GM21526 (cell line): ENCODE results near the gene CEP97.
"Not testable (repeated sequence)": the region's sequence is repeated elsewhere in the genome, so short reads cannot be mapped to it uniquely, and the experiment has no call there.

ENCODE experiments used
- ATAC-seq: cut with Tn5 transposase; IDR thresholded peaks from one replicate; pipeline ENCODE4 v1.9.1; 2021; ENCODE audit warnings: moderate library complexity; ENCODE audit not compliant: unreplicated experiment, low FRiP score

Gene CEP97

GRCh38 chr3:101777745-101778281, 53.4 kb downstream of the CEP97 start:
- ATAC-seq = not testable (repeated sequence)

- no peak for ATAC-seq
These were observed 54.1 kb downstream of the CEP97 start for GRCh38 chr3:101778385-101779046.

GRCh38 chr3:101779047-101779821, 54.8 kb downstream of the CEP97 start, which contains the start of gene NXPE3:
TSS of gene NXPE3 (plus strand) at chr3:101779211. CDS start at chr3:101785597, 6,386 bp downstream.
- ATAC-seq = peak; percentile 93

- ATAC-seq = no peak
These were observed 55.5 kb downstream of the CEP97 start for GRCh38 chr3:101779822-101780381.

- no peak for ATAC-seq
These were observed 56.2 kb downstream of the CEP97 start for GRCh38 chr3:101780661-101781060.

- no peak for ATAC-seq
These were observed 56.8 kb downstream of the CEP97 start for GRCh38 chr3:101781166-101781565.

- no peak for ATAC-seq
These were observed 60.6 kb downstream of the CEP97 start for GRCh38 chr3:101784855-101785613.

- peak; percentile 96 for ATAC-seq
These were observed 67.4 kb downstream of the CEP97 start for GRCh38 chr3:101791778-101792177.

- ATAC-seq = no peak
These were observed 71.8 kb downstream of the CEP97 start for GRCh38 chr3:101796077-101796680.

- no peak for ATAC-seq
These were observed 76.8 kb downstream of the CEP97 start for GRCh38 chr3:101801174-101801573.

GRCh38 chr3:101802179-101802578, 77.8 kb downstream of the CEP97 start:
- ATAC-seq = no peak

GRCh38 chr3:101803173-101803782, 78.9 kb downstream of the CEP97 start:
- ATAC-seq = peak; percentile 91

- ATAC-seq = no peak
These were observed 79.5 kb downstream of the CEP97 start for GRCh38 chr3:101803939-101804338.

GRCh38 chr3:101806491-101806890, 82.1 kb downstream of the CEP97 start:
- ATAC-seq = no peak

GRCh38 chr3:101807888-101808287, 83.5 kb downstream of the CEP97 start:
- ATAC-seq = peak; percentile 48

- no peak for ATAC-seq
These were observed 85.0 kb downstream of the CEP97 start for GRCh38 chr3:101809178-101810021.

- no peak for ATAC-seq
These were observed 85.6 kb downstream of the CEP97 start for GRCh38 chr3:101810022-101810418.

- no peak for ATAC-seq
These were observed 87.5 kb downstream of the CEP97 start for GRCh38 chr3:101811875-101812274.

- no peak for ATAC-seq
These were observed 88.5 kb downstream of the CEP97 start for GRCh38 chr3:101812895-101813294.
